Stimulated activated CD4-positive, alpha-beta T cell treated with anti-CD3 and anti-CD28 coated beads, Interleukin-1b, Interleukin-23, amount 100 ng/mL, for 48 hours (primary cell): ENCODE results near the gene LGI2.

Source experiments
- DNase-seq: peaks from one replicate; pipeline ENCODE4 v3.0.0-alpha.2; 2020

LGI2 gene

GRCh38 chr4:24963277-24963676 lies 67.5 kb downstream of the LGI2 start:
- DNase-seq = no peak

DNA sequence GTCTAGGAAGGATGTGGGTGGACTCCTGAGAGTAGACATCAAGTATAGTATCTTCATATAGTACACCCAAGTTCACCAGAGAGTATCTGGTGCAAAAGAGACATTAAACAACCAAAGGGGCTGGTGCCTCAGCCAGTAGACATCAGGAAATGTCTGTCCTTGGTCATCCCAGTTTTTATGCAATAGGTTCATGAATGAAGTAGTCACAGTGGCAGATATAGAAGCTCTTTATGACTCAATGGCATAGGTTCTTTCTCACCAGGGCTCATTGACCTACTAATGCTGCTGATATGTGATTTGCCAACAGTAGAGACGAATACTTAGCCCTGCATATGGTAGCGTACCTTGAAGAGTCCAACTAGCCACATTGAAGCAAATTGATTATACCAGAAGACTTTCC lies 72.9 kb downstream of the LGI2 start:
- no peak for DNase-seq

- no peak for DNase-seq
These were observed 74.0 kb downstream of the LGI2 start for GRCh38 chr4:24956763-24957162.

GRCh38 chr4:24956091-24956490 lies 74.7 kb downstream of the LGI2 start:
- DNase-seq = no peak

DNA sequence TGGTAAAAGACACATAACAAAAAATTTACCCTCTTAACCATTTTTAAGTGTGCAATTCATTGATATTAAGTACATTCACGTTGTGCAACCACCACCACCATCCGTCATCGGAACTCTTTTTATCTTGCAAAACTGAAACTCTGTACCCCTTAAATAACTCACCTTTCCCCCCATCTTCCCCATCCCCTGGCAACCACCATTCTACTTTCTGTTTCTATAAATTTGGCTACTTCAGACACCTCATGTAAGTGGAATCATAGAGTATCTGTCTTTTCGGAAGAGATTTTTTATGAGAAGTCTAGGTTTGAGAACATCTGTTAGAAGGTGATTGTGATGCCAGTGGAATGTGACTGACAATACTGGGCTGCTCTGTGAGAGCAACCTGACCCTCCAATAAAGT lies 78.1 kb downstream of the LGI2 start:
- DNase-seq = no peak

GRCh38 chr4:24949970-24950369 lies 80.8 kb downstream of the LGI2 start:
- DNase-seq = no peak
